Thoracic aorta (tissue), 2 donors: ENCODE measurements around the gene CD74. TPM values are rescaled to one million over a fixed set of nuclear protein-coding genes. Genes with fewer than 3 reads are reported as not detected.
A peak's percentile ranks its signal among the peaks of the same experiment; 100 is the strongest.

Source experiments
- ATAC-seq: fragments of 150-250 bp; one replicate; pipeline ENCODE4 v1.8.0; 2017; ENCODE audit warnings: low read depth; ENCODE audit not compliant: insufficient number of reproducible peaks, low FRiP score
- DNase-seq: peaks from one replicate; pipeline ENCODE4 v3.0.0-alpha.2; 2020; ENCODE audit warnings: low spot score
- H3K27ac ChIP-seq, 2 donors: fragments of 200-600 bp; sonication (generic); 1 replicate in 1 of 2; 2 replicates in 1 of 2; pipeline ENCODE4 v1.5.1; 2016; ENCODE audit warnings: mild to moderate bottlenecking in 2 of 2, moderate library complexity in 2 of 2
- H3K27me3 ChIP-seq: fragments of 200-600 bp; sonication (generic); replicated peaks from 2 replicates; pipeline ENCODE4 v1.6.0; 2016; ENCODE audit warnings: mild to moderate bottlenecking; ENCODE audit not compliant: insufficient read depth
- H3K36me3 ChIP-seq: fragments of 200-600 bp; sonication (generic); one replicate; pipeline ENCODE4 v1.5.1; 2016
- H3K4me1 ChIP-seq, 2 donors: fragments of 200-600 bp; sonication (generic); 1 replicate in 1 of 2; 2 replicates in 1 of 2; pipeline versions ENCODE4 v1.5.1 to v1.6.0; 2016; ENCODE audit warnings: low read depth in 2 of 2, mild to moderate bottlenecking in 1 of 2; ENCODE audit not compliant: control insufficient read depth in 1 of 2
- H3K4me3 ChIP-seq: fragments of 200-600 bp; sonication (generic); 2 replicates; pipeline ENCODE4 v1.5.1; 2016; ENCODE audit warnings: mild to moderate bottlenecking
- H3K9me3 ChIP-seq: fragments of 200-600 bp; sonication (generic); 2 replicates; pipeline ENCODE4 v1.5.1; 2016
- total RNA-seq, 2 donors: library from RNA; depleted of rRNA; stranded (reverse); fragments of >200 nt; gene quantifications; one replicate each; pipeline versions ENCODE4 v1.1.0 to v1.2.3, GENCODE V29; 2016
- TF ChIP-seq, protein P1 (sequence below): fragments of 200-600 bp; sonication (generic); IDR thresholded peaks from one replicate; pipeline ENCODE4 v1.5.1; 2019; ENCODE audit warnings: antibody characterized with exemption

The CD74 gene
- total RNA-seq, 2 donors from 2014 or later, result 844 to 1,048 TPM

DNA sequence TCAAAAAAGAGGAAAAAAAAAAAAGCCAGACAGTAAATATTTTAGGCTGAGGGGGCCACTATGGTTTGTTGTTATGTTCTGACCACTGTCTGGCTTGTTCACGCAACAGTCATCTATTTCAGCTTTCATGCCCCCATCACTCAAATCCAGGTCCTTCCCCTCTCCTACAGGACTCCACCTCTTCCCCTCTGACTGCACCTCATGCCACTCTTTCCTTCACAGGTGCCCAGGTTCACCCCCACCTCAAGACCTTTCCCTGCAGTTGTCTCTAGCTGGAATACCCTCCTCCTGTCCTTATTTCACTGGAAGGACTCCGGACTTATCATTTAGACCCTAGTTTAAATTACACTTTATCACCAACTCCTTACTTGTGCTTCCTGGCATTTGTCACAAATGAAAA, 33.4 kb upstream of the CD74 start:
- no peak for ATAC-seq
- H3K27ac ChIP-seq, result no peak overlapping the region

DNA sequence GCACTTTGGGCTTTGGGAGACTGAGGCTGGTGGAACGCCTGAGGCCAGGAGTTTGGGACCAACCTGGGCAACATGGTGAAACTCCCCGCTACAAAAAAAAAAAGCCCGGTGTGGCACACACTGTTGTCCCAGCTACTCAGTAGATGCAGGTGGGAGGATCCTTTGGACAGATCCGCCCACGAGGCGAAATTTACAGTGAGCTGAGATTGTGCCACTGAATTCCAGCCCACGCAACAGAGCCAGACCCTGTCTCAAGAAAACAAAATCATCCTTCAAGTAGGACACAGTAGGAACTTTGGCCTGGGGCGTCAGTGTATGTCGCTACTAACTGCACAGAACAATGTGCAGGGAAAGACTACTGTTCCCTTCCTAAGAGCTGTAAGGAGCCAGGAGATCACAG, 32.1 kb upstream of the CD74 start:
- Histone ChIP-seq H3K9me3 (no peaks in the 10 kb centered on the region), H3K27ac (no peak overlapping the region), H3K4me3 (no peak overlapping the region), H3K27me3 (no peaks in the 10 kb centered on the region), H3K36me3 (peaks cover 45% of the 10 kb centered on the region), H3K4me1 (peaks cover 10 to 19% of the 10 kb centered on the region in 2 donors)
- no peak for ATAC-seq
- TF ChIP-seq, protein P1, sequence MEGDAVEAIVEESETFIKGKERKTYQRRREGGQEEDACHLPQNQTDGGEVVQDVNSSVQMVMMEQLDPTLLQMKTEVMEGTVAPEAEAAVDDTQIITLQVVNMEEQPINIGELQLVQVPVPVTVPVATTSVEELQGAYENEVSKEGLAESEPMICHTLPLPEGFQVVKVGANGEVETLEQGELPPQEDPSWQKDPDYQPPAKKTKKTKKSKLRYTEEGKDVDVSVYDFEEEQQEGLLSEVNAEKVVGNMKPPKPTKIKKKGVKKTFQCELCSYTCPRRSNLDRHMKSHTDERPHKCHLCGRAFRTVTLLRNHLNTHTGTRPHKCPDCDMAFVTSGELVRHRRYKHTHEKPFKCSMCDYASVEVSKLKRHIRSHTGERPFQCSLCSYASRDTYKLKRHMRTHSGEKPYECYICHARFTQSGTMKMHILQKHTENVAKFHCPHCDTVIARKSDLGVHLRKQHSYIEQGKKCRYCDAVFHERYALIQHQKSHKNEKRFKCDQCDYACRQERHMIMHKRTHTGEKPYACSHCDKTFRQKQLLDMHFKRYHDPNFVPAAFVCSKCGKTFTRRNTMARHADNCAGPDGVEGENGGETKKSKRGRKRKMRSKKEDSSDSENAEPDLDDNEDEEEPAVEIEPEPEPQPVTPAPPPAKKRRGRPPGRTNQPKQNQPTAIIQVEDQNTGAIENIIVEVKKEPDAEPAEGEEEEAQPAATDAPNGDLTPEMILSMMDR, result no peak
- DNase-seq, result no peak

More for the DNA sequence above, 33.4 kb upstream of the CD74 start:
- H3K4me1 ChIP-seq, result peaks cover 10 to 19% of the 10 kb centered on the region in 2 donors
- TF ChIP-seq, protein P1, result no peak
- no peak for DNase-seq
- H3K27me3 ChIP-seq, result no peaks in the 10 kb centered on the region
- H3K9me3 ChIP-seq, result no peaks in the 10 kb centered on the region
- H3K4me3 ChIP-seq, result no peak overlapping the region
- peaks cover 45% of the 10 kb centered on the region for H3K36me3 ChIP-seq

DNA sequence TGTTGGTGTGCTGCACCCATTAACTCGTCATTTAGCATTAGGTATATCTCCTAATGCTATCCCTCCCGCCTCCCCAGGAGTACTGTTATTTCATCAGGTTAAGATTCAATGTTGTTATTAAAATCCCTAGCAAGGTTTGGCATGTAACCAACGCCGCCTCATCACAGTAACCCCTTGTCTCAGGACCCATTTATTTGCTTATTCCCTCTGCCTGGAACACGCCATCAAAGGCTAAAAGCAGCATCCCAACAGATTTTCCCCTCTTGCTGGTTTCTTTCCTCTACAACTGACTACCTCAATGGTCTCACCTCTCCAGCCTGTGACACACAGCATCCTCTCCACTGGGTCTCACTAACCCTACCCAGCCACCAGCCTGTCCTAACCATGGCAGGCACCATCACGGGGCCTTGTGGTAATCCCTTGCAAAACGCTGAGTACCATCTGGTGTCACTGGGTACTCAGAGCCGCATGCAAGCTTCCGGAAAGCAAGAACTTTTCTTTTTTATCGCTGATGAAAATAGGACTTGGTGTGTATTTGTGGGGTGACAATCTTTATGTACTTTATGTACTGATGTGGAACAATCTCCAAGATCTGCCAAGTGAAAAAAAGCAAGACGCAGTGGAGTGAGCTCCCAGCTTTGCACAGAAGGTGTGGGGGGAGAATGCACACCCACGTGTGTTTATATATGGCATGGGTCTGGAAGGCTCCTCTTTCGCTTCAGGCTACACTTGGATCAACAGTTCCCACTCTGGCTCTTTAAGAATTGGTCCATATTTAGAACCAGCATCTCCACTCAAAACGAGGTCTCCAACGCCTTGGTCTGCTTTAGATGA, 30.7 kb upstream of the CD74 start:
- DNase-seq (no peak), ATAC-seq (no peak)
- peaks cover 8 to 15% of the 10 kb centered on the region in 2 donors for H3K4me1 ChIP-seq
- H3K36me3 ChIP-seq, result peaks cover 45% of the 10 kb centered on the region
- H3K27me3 ChIP-seq, result no peaks in the 10 kb centered on the region
- H3K9me3 ChIP-seq, result no peaks in the 10 kb centered on the region
- H3K27ac ChIP-seq, result no peak overlapping the region
- TF ChIP-seq, protein P1, result no peak
- no peak overlapping the region for H3K4me3 ChIP-seq

DNA sequence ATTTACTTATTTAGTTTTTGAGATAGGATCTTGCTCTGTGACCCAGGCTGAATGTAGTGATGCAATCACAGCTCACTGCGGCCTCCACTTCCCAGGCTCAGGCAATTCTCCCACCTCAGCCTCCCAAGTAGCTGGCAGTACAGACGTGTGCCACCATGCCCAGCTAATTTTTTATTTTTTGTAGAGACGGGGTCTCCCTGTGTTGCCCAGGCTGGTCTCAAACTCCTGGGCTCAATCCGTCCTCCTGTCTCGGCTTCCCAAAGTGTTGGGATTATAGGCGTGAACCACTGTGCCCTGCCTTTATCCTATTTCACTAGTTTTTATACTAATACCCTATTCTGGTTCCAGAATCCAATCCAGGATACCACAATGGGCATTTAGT, 30.0 kb upstream of the CD74 start:
- Histone ChIP-seq H3K4me1 (peaks cover 0 to 8% of the 10 kb centered on the region in 2 donors), H3K36me3 (peaks cover 45% of the 10 kb centered on the region), H3K9me3 (no peaks in the 10 kb centered on the region), H3K27ac (no peak overlapping the region), H3K27me3 (no peaks in the 10 kb centered on the region), H3K4me3 (no peak overlapping the region)
- ATAC-seq (no peak), DNase-seq (no peak)
- TF ChIP-seq, protein P1, result no peak

DNA sequence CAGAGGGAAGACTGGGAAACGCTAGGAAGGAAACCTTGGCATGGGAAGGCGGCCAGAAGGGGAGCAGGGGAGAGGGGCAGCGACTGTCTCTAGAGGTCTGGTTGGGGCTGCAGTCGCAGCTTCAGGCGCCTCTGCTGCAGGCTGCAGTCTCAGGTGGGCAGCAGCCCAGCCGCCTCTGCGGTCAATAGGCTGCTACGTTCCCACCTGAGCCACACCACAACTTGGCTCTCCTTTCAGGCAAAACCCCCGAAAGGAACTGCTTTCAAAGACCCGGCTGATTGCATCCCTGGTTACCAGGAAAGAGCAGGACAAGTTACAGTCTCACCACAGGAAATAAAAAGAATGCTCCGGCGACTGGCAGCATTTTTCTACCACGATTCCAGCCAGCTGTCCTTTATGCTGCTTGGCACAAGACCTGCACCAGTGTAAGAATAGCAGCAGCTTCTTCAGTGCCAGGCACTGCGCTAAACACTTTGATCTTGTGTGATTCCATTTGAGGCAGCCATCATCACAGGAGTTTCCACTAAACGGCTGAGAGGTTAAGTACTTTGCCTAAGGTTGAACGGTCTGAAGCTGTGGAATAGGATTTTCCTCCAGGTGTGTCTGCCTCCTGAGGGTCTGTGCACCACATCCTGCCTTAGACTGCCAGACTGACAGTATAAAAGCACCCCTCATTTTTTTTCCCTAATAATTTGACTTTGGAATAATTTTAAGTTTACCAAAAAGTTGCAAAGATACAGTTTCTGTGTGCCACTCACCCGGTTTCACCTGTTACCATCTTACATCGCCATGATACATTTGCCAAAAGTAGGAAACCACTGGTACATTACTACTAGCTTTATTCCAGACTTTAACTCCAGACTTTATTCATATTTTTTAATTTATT, 29.3 kb upstream of the CD74 start:
- Histone ChIP-seq H3K9me3 (no peaks in the 10 kb centered on the region), H3K27me3 (no peaks in the 10 kb centered on the region), H3K4me3 (no peak overlapping the region), H3K27ac (peak overlapping the region in 1 of 2 donors; percentile 12), H3K36me3 (peaks cover 40% of the 10 kb centered on the region), H3K4me1 (peaks cover 0 to 1% of the 10 kb centered on the region in 2 donors)
- no peak for ATAC-seq
- DNase-seq, result no peak
- TF ChIP-seq, protein P1, result no peak
